Measurements from ENCODE around the gene GNA12. TPM values are rescaled to one million over a fixed set of nuclear protein-coding genes. Genes with fewer than 3 reads are reported as not detected.
A peak's percentile ranks its signal among the peaks of the same experiment; 100 is the strongest.

Gene GNA12
- polyA plus RNA-seq, 1 donor (not counting 4 experiments of a cell fraction or from before 2014, with no cell fraction given): 35.5 TPM

DNA sequence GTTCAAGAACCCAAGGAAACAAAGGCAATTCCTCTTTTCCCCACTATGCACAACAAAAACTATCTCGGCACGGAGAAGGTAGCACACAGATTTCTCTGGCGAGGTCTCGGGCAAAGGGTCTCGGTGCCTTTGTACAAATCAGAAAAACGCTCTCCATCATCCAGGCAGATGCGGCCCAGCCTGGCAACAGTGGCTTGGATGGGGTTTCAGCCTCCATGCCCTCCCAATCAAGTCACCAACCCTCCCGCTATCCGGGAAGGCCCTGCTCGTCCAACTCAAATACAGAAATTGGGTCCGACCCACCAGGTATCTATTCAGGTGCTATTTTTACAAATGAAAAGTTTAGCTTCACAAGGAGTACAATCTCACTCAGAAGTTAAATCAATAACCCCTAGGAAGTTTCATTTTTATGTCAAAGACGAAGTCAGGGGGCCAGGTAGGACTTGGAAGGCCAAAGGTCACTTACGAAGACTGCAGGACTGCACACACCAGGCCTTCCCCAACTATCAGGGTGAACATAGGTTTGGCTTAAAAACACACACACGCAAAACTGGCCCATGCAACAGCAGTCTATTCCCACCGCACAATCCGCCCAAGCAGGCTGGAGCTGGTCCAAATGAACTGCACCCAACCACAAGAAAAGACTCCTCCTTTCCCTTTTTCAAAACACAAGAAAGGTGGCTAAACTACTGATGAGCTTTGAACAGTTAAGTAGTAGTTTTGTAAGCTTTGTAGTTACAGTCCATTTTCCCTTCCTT is 43.0 kb downstream of the GNA12 start:
- Histone ChIP-seq H3K4me2 (ENCODE audit: control insufficient read depth, extremely low read depth, insufficient read depth, low read depth, low read length) (peak overlapping the region; percentile 23), H3K9me3 (ENCODE audit: control insufficient read depth, low read depth, low read length) (no peaks in the 10 kb centered on the region), H3K4me1 (ENCODE audit: control insufficient read depth, extremely low read depth, insufficient read depth, low read length) (peaks cover 29% of the 10 kb centered on the region), H3K4me3 (ENCODE audit: control insufficient read depth in 2 of 3, extremely low read depth in 1 of 3, insufficient read depth in 2 of 3, low read depth in 1 of 3, low read length in 3 of 3) (no peak overlapping the region), H4K20me1 (ENCODE audit: control insufficient read depth, extremely low read depth, insufficient read depth, low read length) (peaks cover 8% of the 10 kb centered on the region), H3K27me3 (ENCODE audit: control insufficient read depth, extremely low read depth, insufficient read depth, low read length) (no peaks in the 10 kb centered on the region), H3K27ac (ENCODE audit: control insufficient read depth, insufficient read depth, low read length) (no peak overlapping the region), H3K9ac (ENCODE audit: control insufficient read depth, extremely low read depth, insufficient read depth, low read length) (peak overlapping the region; percentile 3), H3K36me3 (ENCODE audit: control insufficient read depth in 2 of 2, extremely low read depth in 1 of 2, insufficient read depth in 2 of 2, low read length in 2 of 2) (no peaks in the 10 kb centered on the region), H2AFZ (ENCODE audit: control insufficient read depth, low read length) (no peak overlapping the region), H3K79me2 (ENCODE audit: control insufficient read depth, insufficient read depth, low read length) (peaks cover 83% of the 10 kb centered on the region), H3K9me1 (ENCODE audit: control insufficient read depth, extremely low read depth, insufficient read depth, low read length) (no peaks in the 10 kb centered on the region)
- DNase-seq (ENCODE audit: low read depth, low spot score): no peak
- dilution Hi-C loops (cut with MboI; ENCODE audit: extremely low pct_ligation_motif_present, low sequenced_read_pairs): no loop called here
- TF ChIP-seq CTCF (optimal IDR thresholded peaks at IDR 0.05 in 1 of 3, IDR thresholded peaks at IDR 0.05 in 1 of 3, conservative IDR thresholded peaks at IDR 0.05 in 1 of 3; ENCODE audit: extremely low read depth in 1 of 3, insufficient read depth in 2 of 3, low read length in 3 of 3) (no peak), EZH2 (IDR thresholded peaks at IDR 0.05; ENCODE audit: low read length) (no peak)
- no peak for FAIRE-seq

DNA sequence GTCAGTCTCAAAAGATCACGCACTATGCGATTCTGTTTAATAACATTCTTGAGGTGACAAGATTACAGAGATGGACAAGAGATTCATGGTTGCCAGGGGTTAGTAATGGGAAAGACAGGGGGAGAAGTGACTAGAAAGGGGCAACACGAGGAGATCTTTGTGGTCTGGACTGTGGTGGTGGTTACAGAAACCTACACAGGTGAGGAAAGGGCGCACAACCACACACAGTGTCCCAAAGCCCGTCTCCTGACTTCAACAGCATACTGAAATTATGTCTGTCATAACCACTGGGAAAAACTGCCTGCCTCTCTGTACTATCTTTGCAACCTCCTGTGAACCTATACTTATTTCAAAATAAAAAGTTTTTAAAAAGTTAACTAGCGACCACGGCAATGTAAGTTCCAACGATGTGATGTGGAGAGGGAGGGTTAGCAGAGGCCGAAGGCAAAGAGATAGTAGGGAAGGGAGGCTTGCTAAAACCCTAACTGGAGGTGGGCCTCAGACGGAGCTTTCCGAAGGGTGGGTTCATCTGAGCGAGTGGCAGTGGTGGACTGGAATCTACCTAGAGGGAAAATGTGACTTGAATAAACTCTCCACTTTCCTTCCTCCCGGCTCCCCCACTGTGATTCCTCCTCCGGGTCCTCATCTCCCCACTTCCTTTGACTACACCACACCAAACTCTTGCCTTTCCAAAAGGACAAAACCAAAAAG is 43.7 kb downstream of the GNA12 start:
- Histone ChIP-seq H3K27ac (ENCODE audit: control insufficient read depth, insufficient read depth, low read length) (no peak overlapping the region), H3K4me2 (ENCODE audit: control insufficient read depth, extremely low read depth, insufficient read depth, low read depth, low read length) (no peak overlapping the region)

More for the DNA sequence above, 43.7 kb downstream of the GNA12 start:
- peaks cover 29% of the 10 kb centered on the region for H3K4me1 ChIP-seq (ENCODE audit: control insufficient read depth, extremely low read depth, insufficient read depth, low read length)
- H3K9ac ChIP-seq (ENCODE audit: control insufficient read depth, extremely low read depth, insufficient read depth, low read length): no peak overlapping the region
- H3K36me3 ChIP-seq (ENCODE audit: control insufficient read depth in 2 of 2, extremely low read depth in 1 of 2, insufficient read depth in 2 of 2, low read length in 2 of 2): no peaks in the 10 kb centered on the region
- H2AFZ ChIP-seq (ENCODE audit: control insufficient read depth, low read length): no peak overlapping the region
- dilution Hi-C loops (cut with MboI; ENCODE audit: extremely low pct_ligation_motif_present, low sequenced_read_pairs): no loop called here
- no peak overlapping the region for H3K4me3 ChIP-seq (ENCODE audit: control insufficient read depth in 2 of 3, extremely low read depth in 1 of 3, insufficient read depth in 2 of 3, low read depth in 1 of 3, low read length in 3 of 3)
- DNase-seq (ENCODE audit: low read depth, low spot score) (no peak), FAIRE-seq (no peak)
- peaks cover 77% of the 10 kb centered on the region for H3K79me2 ChIP-seq (ENCODE audit: control insufficient read depth, insufficient read depth, low read length)
- no peaks in the 10 kb centered on the region for H3K9me3 ChIP-seq (ENCODE audit: control insufficient read depth, low read depth, low read length)
- H3K27me3 ChIP-seq (ENCODE audit: control insufficient read depth, extremely low read depth, insufficient read depth, low read length): no peaks in the 10 kb centered on the region
- H4K20me1 ChIP-seq (ENCODE audit: control insufficient read depth, extremely low read depth, insufficient read depth, low read length): peaks cover 8% of the 10 kb centered on the region
- TF ChIP-seq CTCF (optimal IDR thresholded peaks at IDR 0.05 in 1 of 3, IDR thresholded peaks at IDR 0.05 in 1 of 3, conservative IDR thresholded peaks at IDR 0.05 in 1 of 3; ENCODE audit: extremely low read depth in 1 of 3, insufficient read depth in 2 of 3, low read length in 3 of 3): no peak
- TF ChIP-seq EZH2 (IDR thresholded peaks at IDR 0.05; ENCODE audit: low read length): no peak
- H3K9me1 ChIP-seq (ENCODE audit: control insufficient read depth, extremely low read depth, insufficient read depth, low read length): no peaks in the 10 kb centered on the region

Measured in keratinocyte (primary cell).